Measurements from ENCODE around the gene CCDC28A. TPM values are rescaled to one million over a fixed set of nuclear protein-coding genes. Genes with fewer than 3 reads are reported as not detected.

Gene CCDC28A
- polyA plus RNA-seq, 3 donors, result 16.6 to 53.3 (median 42.6) TPM

- no peaks in the 10 kb centered on the region for H4K20me1 ChIP-seq (ENCODE audit: insufficient read depth, low read length)
- Mint-ChIP-seq H3K36me3 (no peaks in the 10 kb centered on the region), H3K4me1 (peaks cover 27% of the 10 kb centered on the region), H3K27ac (no peak overlapping the region), H3K4me3 (no peak overlapping the region), H3K27me3 (ENCODE audit: low read depth in 3 of 3) (peaks cover 0 to 4% (median 0%) of the 10 kb centered on the region in 3 donors), H3K9me3 (no peaks in the 10 kb centered on the region)
- H3K9ac ChIP-seq (ENCODE audit: insufficient read depth, low read length, poor library complexity, severe bottlenecking), result no peak overlapping the region
- TF ChIP-seq CTCF (IDR thresholded peaks at IDR 0.05), result no peak
- no peaks in the 10 kb centered on the region for H3K79me2 ChIP-seq (ENCODE audit: insufficient read depth, low read length)
- no peak overlapping the region for H3K27ac ChIP-seq (ENCODE audit: low read depth in 1 of 2, low read length in 2 of 2)
- peaks cover 15 to 16% of the 10 kb centered on the region in 2 donors for H3K4me1 ChIP-seq (ENCODE audit: control insufficient read depth in 1 of 2, insufficient read depth in 2 of 2, low read length in 2 of 2)
- no peaks in the 10 kb centered on the region for H3K9me3 ChIP-seq (replicated peaks in 1 of 2; ENCODE audit: control insufficient read depth in 1 of 2, insufficient read depth in 1 of 2, low read length in 2 of 2)
- no peak for DNase-seq
- no peak overlapping the region for H2AFZ ChIP-seq (ENCODE audit: insufficient read depth, low read depth, low read length, poor library complexity, severe bottlenecking)
- no peaks in the 10 kb centered on the region for H3K36me3 ChIP-seq (replicated peaks in 1 of 2; ENCODE audit: control insufficient read depth in 1 of 2, insufficient read depth in 2 of 2, low read length in 2 of 2)
- no peaks in the 10 kb centered on the region for H3K27me3 ChIP-seq (ENCODE audit: control insufficient read depth in 2 of 2, insufficient read depth in 2 of 2, low read length in 2 of 2)
- no peak overlapping the region for H3K4me2 ChIP-seq (replicated peaks; ENCODE audit: extremely low read depth, low read length, poor library complexity, severe bottlenecking)
- intact Hi-C loops (cut with micrococcal nuclease), result loop anchor here (10.0 kb wide), 2 partner anchors 170 to 550 kb away; partner anchors contain the start of gene REPS1 (in 1 of the 2)
- 80% methylated on average over 1 of the region's 5 CpGs for WGBS (ENCODE audit: insufficient coverage)
- no peak overlapping the region for H3K4me3 ChIP-seq (replicated peaks in 1 of 3; ENCODE audit: low read depth in 2 of 3, low read length in 3 of 3)
Observed at GRCh38 chr6:138814179-138814834, 40.7 kb downstream of the CCDC28A start.

GRCh38 chr6:138815221-138815620 is 41.7 kb downstream of the CCDC28A start:
- H4K20me1 ChIP-seq (ENCODE audit: insufficient read depth, low read length), result no peaks in the 10 kb centered on the region
- no peaks in the 10 kb centered on the region for H3K27me3 ChIP-seq (ENCODE audit: control insufficient read depth in 2 of 2, insufficient read depth in 2 of 2, low read length in 2 of 2)
- H3K4me2 ChIP-seq (replicated peaks; ENCODE audit: extremely low read depth, low read length, poor library complexity, severe bottlenecking), result no peak overlapping the region
- no peak overlapping the region for H3K27ac Mint-ChIP-seq
- intact Hi-C loops (cut with micrococcal nuclease), result loop anchor here (5.0 to 10.0 kb wide), 3 partner anchors 170 to 550 kb away; partner anchors contain the start of gene REPS1 (in 2 of the 2)
- no peaks in the 10 kb centered on the region for H3K36me3 ChIP-seq (replicated peaks in 1 of 2; ENCODE audit: control insufficient read depth in 1 of 2, insufficient read depth in 2 of 2, low read length in 2 of 2)
- H3K9me3 Mint-ChIP-seq, result no peaks in the 10 kb centered on the region
- peaks cover 0 to 4% (median 0%) of the 10 kb centered on the region in 3 donors for H3K27me3 Mint-ChIP-seq (ENCODE audit: low read depth in 3 of 3)
- no peak overlapping the region for H3K9ac ChIP-seq (ENCODE audit: insufficient read depth, low read length, poor library complexity, severe bottlenecking)
- no peaks in the 10 kb centered on the region for H3K9me3 ChIP-seq (replicated peaks in 1 of 2; ENCODE audit: control insufficient read depth in 1 of 2, insufficient read depth in 1 of 2, low read length in 2 of 2)
- no peak for TF ChIP-seq CTCF (IDR thresholded peaks at IDR 0.05)
- no peaks in the 10 kb centered on the region for H3K79me2 ChIP-seq (ENCODE audit: insufficient read depth, low read length)
- H3K4me3 Mint-ChIP-seq, result no peak overlapping the region
- WGBS (ENCODE audit: insufficient coverage), result 93% methylated on average over 2 of the region's 6 CpGs
- no peak overlapping the region for H2AFZ ChIP-seq (ENCODE audit: insufficient read depth, low read depth, low read length, poor library complexity, severe bottlenecking)
- H3K27ac ChIP-seq (ENCODE audit: low read depth in 1 of 2, low read length in 2 of 2), result no peak overlapping the region
- H3K36me3 Mint-ChIP-seq, result no peaks in the 10 kb centered on the region
- H3K4me1 ChIP-seq (ENCODE audit: control insufficient read depth in 1 of 2, insufficient read depth in 2 of 2, low read length in 2 of 2), result peaks cover 16 to 17% of the 10 kb centered on the region in 2 donors
- H3K4me1 Mint-ChIP-seq, result peaks cover 28% of the 10 kb centered on the region
- H3K4me3 ChIP-seq (replicated peaks in 1 of 3; ENCODE audit: low read depth in 2 of 3, low read length in 3 of 3), result no peak overlapping the region
- no peak for DNase-seq
